GM19193 (cell line): ENCODE measurements around the gene SLC2A10.

Experiments used
- POLR2A ChIP-seq: IDR thresholded peaks from 4 replicates; pipeline ENCODE4 v1.6.1; 2011; ENCODE audit not compliant: insufficient read depth, insufficient read length; ENCODE audit errors: extremely low read depth

The SLC2A10 gene

GRCh38 chr20:46735436-46735835, 26.0 kb downstream of the SLC2A10 start:
- no peak for TF ChIP-seq POLR2A

GRCh38 chr20:46739431-46740213, 30.2 kb downstream of the SLC2A10 start:
- no peak for TF ChIP-seq POLR2A

- no peak for TF ChIP-seq POLR2A
These were observed 30.8 kb downstream of the SLC2A10 start for GRCh38 chr20:46740214-46740609.

- no peak for TF ChIP-seq POLR2A
These were observed 32.6 kb downstream of the SLC2A10 start for GRCh38 chr20:46741924-46742668.

- TF ChIP-seq POLR2A = no peak
These were observed 33.2 kb downstream of the SLC2A10 start for GRCh38 chr20:46742669-46743045.

- no peak for TF ChIP-seq POLR2A
These were observed 33.6 kb downstream of the SLC2A10 start for GRCh38 chr20:46743088-46743487.

GRCh38 chr20:46746956-46747526, 37.6 kb downstream of the SLC2A10 start:
- TF ChIP-seq POLR2A = no peak

GRCh38 chr20:46749147-46749546, 39.7 kb downstream of the SLC2A10 start:
- TF ChIP-seq POLR2A = no peak

- TF ChIP-seq POLR2A = no peak
These were observed 42.4 kb downstream of the SLC2A10 start for GRCh38 chr20:46751856-46752255.

- no peak for TF ChIP-seq POLR2A
These were observed 43.3 kb downstream of the SLC2A10 start for GRCh38 chr20:46752728-46753127.

- TF ChIP-seq POLR2A = no peak
These were observed 46.3 kb downstream of the SLC2A10 start for GRCh38 chr20:46755483-46756413.

- TF ChIP-seq POLR2A = no peak
These were observed 47.0 kb downstream of the SLC2A10 start for GRCh38 chr20:46756419-46756818.

- no peak for TF ChIP-seq POLR2A
These were observed 47.7 kb downstream of the SLC2A10 start for GRCh38 chr20:46757135-46757534.

GRCh38 chr20:46757754-46758678, 48.6 kb downstream of the SLC2A10 start:
- no peak for TF ChIP-seq POLR2A
